Prostate gland (tissue), 2 donors: ENCODE measurements around the gene NFE2L3.
"Not testable (repeated sequence)": the region's sequence is repeated elsewhere in the genome, so short reads cannot be mapped to it uniquely, and the experiment has no call there.

Source experiments
- CTCF ChIP-seq, 4 experiments: fragments of 200-600 bp in 2 of 4; fragments of 450-650 bp in 2 of 4; sonication (generic) in 2 of 4; IDR thresholded peaks; 1 replicate in 3 of 4; 2 replicates in 1 of 4; pipeline ENCODE4 v1.5.1; 2016 to 2019; ENCODE audit warnings: antibody characterized with exemption in 4 of 4, mild to moderate bottlenecking in 2 of 4, moderate library complexity in 2 of 4
- POLR2A ChIP-seq: fragments of 450-650 bp; IDR thresholded peaks from one replicate; pipeline ENCODE4 v1.6.1; 2016; ENCODE audit warnings: antibody characterized with exemption, mild to moderate bottlenecking
- POLR2AphosphoS5 ChIP-seq: sonication (generic); formaldehyde crosslinking; IDR thresholded peaks from one replicate; pipeline ENCODE4 v1.6.1; 2017; ENCODE audit warnings: antibody characterized with exemption

- not testable (repeated sequence) for TF ChIP-seq CTCF (IDR thresholded peaks at IDR 0.05); POLR2A; POLR2AphosphoS5
Measured at GRCh38 chr7:26148307-26148700, 3.7 kb upstream of the NFE2L3 start.
